HG02642 (cell line): ENCODE measurements around the gene ELF2.
"Not testable (repeated sequence)": the region's sequence is repeated elsewhere in the genome, so short reads cannot be mapped to it uniquely, and the experiment has no call there.

Source experiments
- ATAC-seq: cut with Tn5 transposase; IDR thresholded peaks from one replicate; pipeline ENCODE4 v1.9.1; 2021; ENCODE audit warnings: mild to moderate bottlenecking; ENCODE audit not compliant: unreplicated experiment, poor library complexity

ELF2 gene

DNA sequence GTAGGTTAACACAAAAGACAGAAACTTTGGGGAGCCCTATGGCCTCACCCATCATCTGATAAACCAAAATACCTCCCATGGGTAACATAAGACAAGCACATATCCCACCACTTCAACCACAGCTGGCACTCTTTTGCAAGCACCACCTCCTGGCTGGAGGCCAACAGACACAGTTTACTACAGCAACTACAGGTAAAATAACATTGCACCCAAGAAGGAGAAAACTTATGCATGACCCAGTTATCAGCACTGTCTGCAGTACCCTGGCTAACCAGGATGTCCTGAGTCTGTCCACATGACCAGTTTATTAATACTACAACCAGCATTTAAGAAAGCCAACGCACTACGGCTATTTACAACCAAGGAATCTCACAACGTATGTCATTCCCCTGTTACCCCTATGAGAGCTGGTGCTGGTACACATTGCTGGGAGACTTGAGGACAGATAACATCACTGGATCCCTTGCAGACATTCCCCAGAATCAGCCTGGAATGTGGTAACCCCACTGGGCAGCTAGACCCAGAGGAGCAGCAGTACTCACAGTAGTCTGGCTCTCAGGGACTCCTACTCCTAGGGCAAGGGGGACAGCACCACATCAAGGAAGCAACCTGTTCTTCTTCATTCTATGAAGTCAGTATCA, 32.0 kb downstream of the ELF2 start:
- no peak for ATAC-seq

GRCh38 chr4:139144161-139144859, 32.7 kb downstream of the ELF2 start:
- ATAC-seq = no peak

DNA sequence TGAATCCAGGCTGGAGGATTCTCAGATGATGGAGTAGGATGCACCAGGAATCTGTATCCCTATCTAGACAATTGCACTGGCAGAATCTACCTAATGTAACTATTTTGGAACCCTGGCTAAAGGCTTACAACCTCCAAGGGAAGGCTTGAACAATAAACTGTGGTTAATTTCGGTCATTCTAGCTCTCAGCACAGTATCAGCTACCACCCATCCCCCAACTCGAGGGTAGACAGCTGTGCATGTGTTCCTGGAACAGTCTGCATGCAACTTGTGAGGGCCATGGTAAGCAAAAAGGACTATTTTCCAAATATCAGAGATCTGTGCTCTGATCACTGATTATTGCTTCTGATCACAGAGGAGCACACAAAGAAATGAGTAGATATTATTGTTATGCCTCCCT, 34.0 kb downstream of the ELF2 start:
- no peak for ATAC-seq

DNA sequence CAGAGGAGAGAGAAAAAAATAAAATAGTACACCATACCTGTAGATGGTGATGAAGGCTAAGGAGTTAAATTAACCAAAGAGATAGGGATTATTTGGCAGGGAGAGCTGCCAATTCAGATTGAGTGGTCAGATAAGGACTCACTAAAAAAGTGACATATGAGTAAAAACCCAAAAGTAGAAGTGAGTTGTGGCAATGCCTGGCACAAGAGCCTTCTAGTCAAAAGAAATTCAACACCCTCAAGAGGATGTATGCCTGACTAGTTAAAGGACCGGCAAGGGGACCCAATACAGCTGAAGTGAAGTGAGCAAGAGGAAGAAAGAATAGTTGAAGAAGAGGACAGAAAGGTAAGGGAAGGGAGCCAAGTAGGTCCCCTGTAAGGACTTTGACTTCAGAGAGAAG, 34.9 kb downstream of the ELF2 start:
- peak; percentile 75 for ATAC-seq

DNA sequence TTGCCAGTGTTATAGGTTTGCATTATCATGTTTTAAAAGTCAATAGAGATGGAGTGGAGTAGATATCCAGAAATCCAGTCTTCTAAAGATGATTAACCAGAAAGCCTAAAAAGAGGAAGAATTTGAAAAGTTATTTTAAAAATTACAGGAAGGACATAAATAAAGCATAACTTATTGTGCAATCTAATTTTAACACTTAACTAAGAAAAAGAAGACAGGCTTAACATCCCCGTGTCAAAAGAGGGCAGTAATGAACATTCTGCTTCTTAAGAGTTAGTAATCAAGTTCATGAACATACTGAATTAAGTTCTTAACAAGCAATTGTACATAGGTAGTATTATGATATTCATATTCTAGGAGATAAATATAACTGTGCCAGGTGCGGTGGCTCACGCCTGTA, 39.3 kb downstream of the ELF2 start:
- ATAC-seq = no peak

- no peak for ATAC-seq
These were observed 42.6 kb downstream of the ELF2 start for GRCh38 chr4:139134403-139134802.

DNA sequence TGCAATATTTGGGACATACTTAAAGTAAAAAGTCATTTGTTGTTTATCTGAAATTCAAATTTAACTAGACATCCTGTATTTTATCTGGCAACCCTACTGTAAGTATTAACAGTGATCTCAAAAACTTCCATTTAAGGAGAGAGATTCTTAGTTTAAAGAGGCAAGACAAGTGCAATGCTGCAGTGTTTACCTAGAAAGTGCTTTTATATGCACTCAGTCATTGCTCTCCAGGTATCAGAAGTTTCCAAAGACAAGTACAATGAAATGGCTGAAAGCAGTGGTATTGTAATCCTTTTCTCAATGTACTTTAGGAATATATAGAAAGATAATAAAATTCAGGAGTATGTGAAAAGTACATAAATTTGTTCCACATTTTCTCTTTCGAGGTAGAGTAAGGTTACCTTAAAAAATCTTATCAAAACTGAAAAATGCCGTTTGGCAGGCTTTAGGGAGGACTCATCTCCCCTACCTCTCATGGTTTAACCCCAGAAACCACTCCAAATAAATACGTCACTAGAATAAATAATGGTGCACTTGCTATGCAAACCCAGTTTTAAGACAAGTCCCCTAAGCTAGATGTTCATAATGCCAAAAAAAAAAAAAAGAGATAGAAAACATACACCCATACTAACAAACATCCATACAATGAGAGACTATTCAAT, 45.7 kb downstream of the ELF2 start:
- no peak for ATAC-seq

GRCh38 chr4:139129206-139129605, 47.8 kb downstream of the ELF2 start:
- no peak for ATAC-seq

GRCh38 chr4:139126898-139127297, 50.1 kb downstream of the ELF2 start:
- ATAC-seq = no peak

GRCh38 chr4:139123910-139124309, 53.1 kb downstream of the ELF2 start:
- no peak for ATAC-seq

DNA sequence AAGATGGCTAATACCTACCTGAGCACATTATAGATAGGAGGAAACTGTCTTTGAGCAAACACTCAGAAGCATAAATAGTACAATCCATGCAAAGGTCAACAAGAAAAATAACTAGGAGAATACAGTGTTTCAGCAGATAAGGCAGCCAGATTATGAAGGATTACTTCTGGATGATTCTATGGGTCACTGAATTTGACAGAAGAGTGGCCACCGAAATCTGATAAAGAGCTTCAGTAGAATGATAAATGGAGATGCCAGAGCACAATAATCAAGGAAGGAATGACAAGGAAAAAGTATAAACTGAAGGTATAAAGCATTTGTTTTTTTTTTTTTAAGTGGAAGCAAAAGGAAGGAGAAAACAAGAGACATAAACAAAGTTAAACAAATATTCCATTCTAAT, 58.7 kb downstream of the ELF2 start:
- no peak for ATAC-seq

DNA sequence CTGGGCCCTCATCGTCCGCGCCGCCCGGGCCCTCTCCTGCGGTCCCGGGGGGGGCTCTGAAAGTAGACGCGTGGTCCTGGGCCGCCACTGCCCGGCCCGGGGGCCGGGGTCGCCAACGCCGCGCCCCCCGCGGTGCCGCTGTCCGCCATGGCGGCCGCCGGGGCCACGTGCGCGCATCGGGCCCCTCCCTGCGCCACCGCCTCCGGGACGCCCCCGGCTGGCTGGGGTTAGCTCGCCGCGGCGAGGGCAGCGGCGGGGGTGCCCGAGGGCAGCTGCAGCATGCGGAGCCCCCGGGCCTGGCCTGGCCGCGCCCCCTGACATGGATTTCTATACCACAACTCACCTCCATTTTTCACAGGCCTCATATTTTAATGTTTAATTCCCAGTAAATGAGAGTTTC, 61.8 kb downstream of the ELF2 start:
- no peak for ATAC-seq

- not testable (repeated sequence) for ATAC-seq
These were observed 62.2 kb downstream of the ELF2 start for GRCh38 chr4:139114795-139115194.

DNA sequence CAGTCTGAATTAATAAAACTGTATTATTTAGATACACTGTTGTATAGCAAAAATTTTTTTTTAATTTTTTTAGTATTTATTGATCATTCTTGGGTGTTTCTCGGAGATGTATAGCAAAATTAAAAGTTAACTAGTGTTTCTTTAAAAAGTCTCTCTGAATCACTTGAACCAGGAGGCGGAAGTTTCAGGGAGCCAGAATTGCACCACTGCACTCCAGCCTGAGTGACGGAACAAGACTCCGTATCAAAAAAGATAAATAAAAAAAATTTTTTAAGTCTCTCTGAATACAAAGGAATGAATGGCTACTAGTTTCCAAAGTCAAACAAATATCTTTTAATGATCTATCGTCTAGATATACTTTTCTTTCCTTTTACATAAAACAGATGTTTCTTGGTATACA, 64.4 kb downstream of the ELF2 start:
- ATAC-seq = no peak

GRCh38 chr4:139108567-139109128, 68.4 kb downstream of the ELF2 start:
- ATAC-seq = no peak

GRCh38 chr4:139099366-139099982, 77.5 kb downstream of the ELF2 start:
- ATAC-seq = peak; percentile 78

DNA sequence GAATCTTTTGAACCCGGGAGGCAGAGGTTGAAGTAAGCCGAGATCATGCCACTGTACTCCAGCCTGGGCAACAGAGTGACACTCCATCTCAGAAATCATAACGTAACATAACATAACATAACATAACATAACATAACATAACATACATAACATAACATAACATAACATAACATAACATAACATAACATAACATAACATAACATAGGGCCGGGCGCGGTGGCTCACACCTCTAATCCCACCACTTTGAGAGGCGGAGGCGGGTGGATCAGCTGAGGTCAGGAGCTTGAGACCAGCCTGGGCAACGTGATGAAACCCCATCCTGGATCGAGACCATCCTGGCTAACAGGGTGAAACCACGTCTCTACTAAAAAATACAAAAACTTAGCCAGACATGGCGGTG, 84.7 kb downstream of the ELF2 start:
- no peak for ATAC-seq

DNA sequence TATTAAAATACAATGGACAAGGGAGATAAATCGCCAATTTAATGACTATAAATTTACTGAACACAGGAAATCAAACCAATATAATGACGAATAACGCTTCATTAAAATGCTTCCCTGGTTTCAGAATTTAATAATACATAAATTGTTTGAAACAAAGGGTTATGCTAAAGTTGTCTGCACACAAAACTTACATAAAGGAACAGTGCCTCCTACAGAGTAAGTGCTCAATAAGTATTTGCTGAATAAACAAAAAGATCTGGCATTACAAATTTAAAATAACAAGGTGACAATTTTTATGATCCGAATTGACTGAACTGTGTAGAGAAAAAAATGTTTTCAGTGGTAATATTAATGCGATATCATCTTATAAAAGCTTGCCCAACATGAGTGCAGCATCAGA, 91.9 kb downstream of the ELF2 start:
- no peak for ATAC-seq

DNA sequence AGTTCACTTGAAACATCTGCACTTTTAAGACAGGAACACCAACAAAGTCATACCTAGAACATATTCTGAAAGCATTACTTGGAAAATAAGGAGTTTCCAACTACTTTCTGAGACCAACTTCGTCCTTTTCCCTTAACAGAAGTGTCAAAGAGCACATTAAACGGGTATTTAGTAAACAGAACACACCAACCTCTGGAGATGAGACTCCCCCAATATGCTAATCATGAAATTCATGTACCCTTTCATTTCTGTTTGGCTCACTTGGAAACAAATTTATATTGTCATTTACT, 92.3 kb downstream of the ELF2 start:
- ATAC-seq = no peak

- ATAC-seq = peak; percentile 64
These were observed 92.8 kb downstream of the ELF2 start for GRCh38 chr4:139083956-139084803.
